ENCODE data around the gene SH3RF3. TPM values are rescaled to one million over a fixed set of nuclear protein-coding genes. Genes with fewer than 3 reads are reported as not detected.

The SH3RF3 gene
- total RNA-seq, 2 donors from 2014 or later: 1.5 to 1.8 TPM

DNA sequence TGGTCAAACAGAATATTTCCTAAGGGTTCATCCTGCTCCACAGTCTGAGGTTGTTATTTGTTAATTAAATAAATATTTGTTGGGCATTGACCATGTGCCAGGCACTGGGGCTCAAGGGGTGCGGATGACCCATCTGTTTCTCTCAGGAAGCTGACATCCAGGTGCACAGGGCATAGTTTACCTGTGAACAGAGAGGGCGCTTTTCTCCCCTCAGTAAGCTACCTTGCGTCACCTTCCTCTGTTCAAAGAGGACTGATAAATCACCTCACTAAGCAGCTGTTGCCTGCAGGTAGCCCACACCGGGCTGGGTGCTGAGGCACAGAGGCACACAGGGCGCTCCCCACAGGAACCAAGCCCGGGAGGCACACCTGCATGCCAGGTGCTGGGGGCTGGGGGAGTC lies 41.6 kb downstream of the SH3RF3 start:
- Histone ChIP-seq H3K27ac (ENCODE audit: low read depth, low read length) (no peak overlapping the region), H3K4me1 (ENCODE audit: control insufficient read depth, insufficient read depth, low read length) (peaks cover 15% of the 10 kb centered on the region), H3K9me3 (ENCODE audit: control insufficient read depth, low read length) (peaks cover 9% of the 10 kb centered on the region), H3K4me3 (ENCODE audit: low read length) (no peak overlapping the region), H3K36me3 (ENCODE audit: control insufficient read depth, insufficient read depth, low read length) (no peaks in the 10 kb centered on the region), H3K27me3 (ENCODE audit: control insufficient read depth, insufficient read depth, low read length, poor library complexity, severe bottlenecking) (no peaks in the 10 kb centered on the region), H3K9ac (ENCODE audit: extremely low read depth, low read length, poor library complexity, severe bottlenecking) (no peak overlapping the region)
- WGBS, 2 experiments (ENCODE audit: insufficient coverage in 1 of 2, insufficient read length in 1 of 2): 80 to 86% methylated on average over 2 to 6 of the region's 6 CpGs
- peak; percentile 74 for DNase-seq
- no peak overlapping the region for H3K27ac Mint-ChIP-seq
- no peaks in the 10 kb centered on the region for H3K27me3 Mint-ChIP-seq (ENCODE audit: insufficient read depth)
- H3K36me3 Mint-ChIP-seq (ENCODE audit: low read depth): no peaks in the 10 kb centered on the region
- TF ChIP-seq, protein P1, sequence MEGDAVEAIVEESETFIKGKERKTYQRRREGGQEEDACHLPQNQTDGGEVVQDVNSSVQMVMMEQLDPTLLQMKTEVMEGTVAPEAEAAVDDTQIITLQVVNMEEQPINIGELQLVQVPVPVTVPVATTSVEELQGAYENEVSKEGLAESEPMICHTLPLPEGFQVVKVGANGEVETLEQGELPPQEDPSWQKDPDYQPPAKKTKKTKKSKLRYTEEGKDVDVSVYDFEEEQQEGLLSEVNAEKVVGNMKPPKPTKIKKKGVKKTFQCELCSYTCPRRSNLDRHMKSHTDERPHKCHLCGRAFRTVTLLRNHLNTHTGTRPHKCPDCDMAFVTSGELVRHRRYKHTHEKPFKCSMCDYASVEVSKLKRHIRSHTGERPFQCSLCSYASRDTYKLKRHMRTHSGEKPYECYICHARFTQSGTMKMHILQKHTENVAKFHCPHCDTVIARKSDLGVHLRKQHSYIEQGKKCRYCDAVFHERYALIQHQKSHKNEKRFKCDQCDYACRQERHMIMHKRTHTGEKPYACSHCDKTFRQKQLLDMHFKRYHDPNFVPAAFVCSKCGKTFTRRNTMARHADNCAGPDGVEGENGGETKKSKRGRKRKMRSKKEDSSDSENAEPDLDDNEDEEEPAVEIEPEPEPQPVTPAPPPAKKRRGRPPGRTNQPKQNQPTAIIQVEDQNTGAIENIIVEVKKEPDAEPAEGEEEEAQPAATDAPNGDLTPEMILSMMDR (conservative IDR thresholded peaks at IDR 0.05): peak; percentile 55
- H3K4me1 Mint-ChIP-seq: peaks cover 22% of the 10 kb centered on the region
- no peak overlapping the region for H3K4me3 Mint-ChIP-seq
- peaks cover 8% of the 10 kb centered on the region for H3K9me3 Mint-ChIP-seq

DNA sequence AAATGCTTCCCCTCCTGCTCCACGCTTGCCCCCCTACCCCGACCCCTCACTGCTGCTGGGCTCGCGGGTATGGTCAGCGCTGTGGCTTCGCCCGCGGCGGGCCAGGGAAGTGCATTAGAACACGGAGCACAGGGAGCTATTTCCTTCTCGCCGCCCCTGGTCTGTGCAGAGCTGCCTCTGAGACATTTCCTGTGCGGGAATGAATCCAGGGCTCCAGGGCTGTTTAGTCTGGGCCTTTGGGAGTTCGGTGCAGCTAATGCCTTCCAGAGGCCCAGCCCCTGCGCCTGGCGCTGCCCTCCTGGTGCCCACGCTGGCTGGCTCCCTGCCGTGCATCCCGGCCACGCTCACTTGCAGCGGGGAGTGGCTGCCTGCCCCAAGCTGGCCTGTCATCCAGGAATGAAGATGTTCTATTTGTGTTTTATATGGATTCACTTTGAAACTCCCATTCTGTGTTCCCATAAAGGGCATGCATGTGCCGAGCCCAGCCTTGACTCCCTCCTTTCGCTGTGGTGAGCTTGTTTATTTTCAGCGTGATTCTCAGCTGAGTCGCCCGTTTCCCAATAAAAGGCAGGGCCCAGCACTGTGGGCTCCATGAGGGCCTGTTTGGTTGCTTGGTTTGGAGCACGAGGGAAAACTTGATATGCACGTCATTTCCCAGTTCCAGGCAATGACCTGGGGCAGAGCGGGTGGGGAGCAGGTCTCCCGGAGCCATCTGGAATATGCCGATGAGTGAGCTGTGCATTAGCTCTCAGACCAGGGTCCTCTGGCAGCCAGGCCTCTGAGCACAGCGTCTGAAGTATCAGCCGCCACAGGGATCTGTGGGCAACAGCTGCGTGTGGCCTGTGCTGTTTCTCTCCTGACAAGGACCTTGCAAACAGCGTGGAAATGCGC lies 42.7 kb downstream of the SH3RF3 start:
- no peak overlapping the region for H3K27ac Mint-ChIP-seq
- no peaks in the 10 kb centered on the region for H3K36me3 Mint-ChIP-seq (ENCODE audit: low read depth)
- H3K36me3 ChIP-seq (ENCODE audit: control insufficient read depth, insufficient read depth, low read length): no peaks in the 10 kb centered on the region
- no peaks in the 10 kb centered on the region for H3K27me3 Mint-ChIP-seq (ENCODE audit: insufficient read depth)
- H3K9me3 ChIP-seq (ENCODE audit: control insufficient read depth, low read length): peaks cover 10% of the 10 kb centered on the region
- no peak overlapping the region for H3K9ac ChIP-seq (ENCODE audit: extremely low read depth, low read length, poor library complexity, severe bottlenecking)
- TF ChIP-seq, protein P1 (conservative IDR thresholded peaks at IDR 0.05): no peak
- H3K4me1 Mint-ChIP-seq: peaks cover 25% of the 10 kb centered on the region
- 87 to 90% methylated on average over 24 to 36 of the region's 36 CpGs for WGBS, 2 experiments (ENCODE audit: insufficient coverage in 1 of 2, insufficient read length in 1 of 2)
- H3K27me3 ChIP-seq (ENCODE audit: control insufficient read depth, insufficient read depth, low read length, poor library complexity, severe bottlenecking): no peaks in the 10 kb centered on the region
- H3K4me3 Mint-ChIP-seq: no peak overlapping the region
- H3K4me3 ChIP-seq (ENCODE audit: low read length): no peak overlapping the region
- H3K9me3 Mint-ChIP-seq: peaks cover 11% of the 10 kb centered on the region
- H3K27ac ChIP-seq (ENCODE audit: low read depth, low read length): peak overlapping the region; percentile 2
- H3K4me1 ChIP-seq (ENCODE audit: control insufficient read depth, insufficient read depth, low read length): peaks cover 15% of the 10 kb centered on the region
- DNase-seq: no peak

DNA sequence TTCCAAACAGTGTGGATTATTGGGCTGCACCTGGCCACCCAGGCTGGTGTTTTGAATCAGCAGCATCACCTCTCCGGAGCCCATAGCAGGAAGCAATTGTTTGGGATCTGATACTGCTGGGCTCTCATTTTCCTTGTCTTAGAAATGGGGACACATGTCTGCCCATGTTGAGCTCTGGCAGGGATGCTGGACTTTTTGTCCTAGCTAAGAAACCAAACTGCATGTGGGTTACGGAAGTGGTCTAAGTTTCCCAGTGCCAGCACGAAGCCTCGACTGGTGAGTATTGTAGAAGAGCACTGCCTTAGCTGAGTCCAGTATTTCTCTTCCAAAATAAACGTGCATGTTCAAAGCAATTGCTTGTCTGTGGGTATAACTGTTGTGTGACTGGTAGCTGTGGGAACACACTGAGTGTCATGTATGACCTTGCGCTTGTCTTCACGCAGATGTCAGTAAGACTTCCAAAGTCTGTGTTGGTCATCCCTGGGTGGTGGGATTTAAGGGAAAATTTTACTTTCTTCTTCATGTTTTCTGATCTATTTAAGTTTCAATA lies 43.6 kb downstream of the SH3RF3 start:
- TF ChIP-seq, protein P1 (conservative IDR thresholded peaks at IDR 0.05): no peak
- H3K4me3 Mint-ChIP-seq: no peak overlapping the region

More for the DNA sequence above, 43.6 kb downstream of the SH3RF3 start:
- no peak overlapping the region for H3K27ac ChIP-seq (ENCODE audit: low read depth, low read length)
- Mint-ChIP-seq H3K27me3 (ENCODE audit: insufficient read depth) (no peaks in the 10 kb centered on the region), H3K4me1 (peaks cover 34% of the 10 kb centered on the region), H3K9me3 (peaks cover 11% of the 10 kb centered on the region), H3K36me3 (ENCODE audit: low read depth) (no peaks in the 10 kb centered on the region), H3K27ac (no peak overlapping the region)
- H3K4me3 ChIP-seq (ENCODE audit: low read length): no peak overlapping the region
- H3K9me3 ChIP-seq (ENCODE audit: control insufficient read depth, low read length): peaks cover 10% of the 10 kb centered on the region
- 83 to 100% methylated on average over 4 to 7 of the region's 7 CpGs for WGBS, 2 experiments (ENCODE audit: insufficient coverage in 1 of 2, insufficient read length in 1 of 2)
- H3K9ac ChIP-seq (ENCODE audit: extremely low read depth, low read length, poor library complexity, severe bottlenecking): no peak overlapping the region
- H3K36me3 ChIP-seq (ENCODE audit: control insufficient read depth, insufficient read depth, low read length): no peaks in the 10 kb centered on the region
- H3K4me1 ChIP-seq (ENCODE audit: control insufficient read depth, insufficient read depth, low read length): peaks cover 21% of the 10 kb centered on the region
- no peak for DNase-seq
- H3K27me3 ChIP-seq (ENCODE audit: control insufficient read depth, insufficient read depth, low read length, poor library complexity, severe bottlenecking): no peaks in the 10 kb centered on the region
